ENCODE results near the gene ONECUT1.
"Not testable (repeated sequence)": the region's sequence is repeated elsewhere in the genome, so short reads cannot be mapped to it uniquely, and the experiment has no call there.

ONECUT1 gene

DNA sequence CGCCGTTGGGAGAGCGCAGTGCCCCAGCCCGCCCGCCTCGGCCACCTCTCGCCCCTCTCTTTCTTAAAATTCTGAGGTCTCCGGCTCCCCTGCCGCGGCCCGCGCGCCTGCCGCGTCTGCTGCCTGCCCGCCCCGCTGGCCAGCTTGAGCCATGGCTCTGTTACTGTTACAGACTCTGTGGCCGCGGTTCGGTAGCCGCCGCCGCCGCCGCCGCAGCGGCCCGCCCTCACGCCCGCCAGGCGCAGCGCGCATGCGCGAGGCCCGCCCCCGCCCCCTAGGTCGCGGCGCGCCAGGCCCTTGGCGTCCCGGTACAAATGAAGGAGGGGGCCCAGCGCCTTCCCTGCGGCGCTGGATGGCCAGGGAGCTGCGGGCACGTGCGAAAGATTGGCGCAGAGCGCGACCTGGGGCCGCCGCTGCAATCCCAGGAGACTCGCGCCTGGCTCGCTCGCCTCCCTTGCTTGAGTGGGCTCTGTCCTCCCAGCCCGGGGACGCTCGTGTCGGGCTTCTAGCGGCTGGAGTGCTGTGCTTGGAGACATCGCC lies at the start of gene ONECUT1:
Gene ONECUT1 (minus strand): TSS at position 168 of the 540 bp plus-strand sequence. CDS start 452 bp downstream, outside the sequence.
- no peak for FAIRE-seq

DNA sequence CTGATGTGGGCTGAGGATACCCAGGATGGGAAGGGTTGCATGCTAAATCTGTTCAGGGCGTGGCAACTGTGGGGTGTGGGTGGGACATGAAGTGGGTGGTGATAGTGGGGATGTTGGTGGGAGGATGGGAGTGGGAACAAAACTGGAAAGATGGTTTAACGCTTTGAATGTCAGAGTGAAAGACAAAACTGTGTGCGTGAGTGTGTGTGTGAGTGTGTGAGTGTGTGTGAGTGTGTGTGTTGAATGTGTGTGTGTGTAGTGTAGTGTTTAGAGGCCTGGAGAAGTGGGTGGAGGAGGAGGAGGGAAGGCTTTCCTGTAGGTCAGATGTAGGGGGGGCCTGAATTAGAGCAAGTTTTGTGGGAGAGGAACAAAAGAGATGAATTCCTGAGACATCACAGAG lies 44.2 kb upstream of the ONECUT1 start:
- no peak for FAIRE-seq

DNA sequence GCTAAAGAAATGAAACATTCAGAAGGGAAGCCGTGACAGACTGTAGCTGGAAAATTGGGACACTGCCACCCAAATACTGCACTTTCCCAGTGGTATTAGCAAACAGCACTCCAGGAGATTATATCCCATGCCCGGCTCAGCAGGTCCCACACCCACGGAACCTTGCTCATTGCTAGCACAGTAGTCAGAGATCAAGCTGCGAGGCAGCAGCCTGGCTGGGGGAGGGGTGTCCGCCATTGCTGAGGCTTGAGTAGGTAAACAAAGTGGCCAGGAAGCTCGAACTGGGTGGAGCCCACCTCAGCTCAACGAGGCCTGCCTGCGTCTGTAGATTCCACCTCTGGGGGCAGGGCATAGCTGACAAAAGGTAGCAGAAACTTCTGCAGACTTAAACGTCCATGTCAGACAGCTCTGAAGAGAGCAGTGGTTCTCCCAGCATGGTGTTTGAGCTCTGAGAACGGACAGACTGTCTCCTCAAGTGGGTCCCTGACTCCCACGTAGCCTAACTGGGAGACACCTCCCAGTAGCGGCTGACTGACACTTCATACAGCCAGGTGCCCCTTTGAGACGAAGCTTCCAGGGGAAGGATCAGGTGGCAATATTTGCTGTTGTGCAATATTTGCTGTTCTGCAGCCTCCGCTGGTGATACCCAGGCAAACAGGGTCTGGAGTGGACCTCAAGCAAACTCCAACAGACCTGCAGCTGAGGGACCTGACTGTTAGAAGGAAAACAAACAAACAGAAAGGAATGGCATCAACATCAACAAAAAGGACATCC lies 34.2 kb upstream of the ONECUT1 start:
- FAIRE-seq, result not testable (repeated sequence)

DNA sequence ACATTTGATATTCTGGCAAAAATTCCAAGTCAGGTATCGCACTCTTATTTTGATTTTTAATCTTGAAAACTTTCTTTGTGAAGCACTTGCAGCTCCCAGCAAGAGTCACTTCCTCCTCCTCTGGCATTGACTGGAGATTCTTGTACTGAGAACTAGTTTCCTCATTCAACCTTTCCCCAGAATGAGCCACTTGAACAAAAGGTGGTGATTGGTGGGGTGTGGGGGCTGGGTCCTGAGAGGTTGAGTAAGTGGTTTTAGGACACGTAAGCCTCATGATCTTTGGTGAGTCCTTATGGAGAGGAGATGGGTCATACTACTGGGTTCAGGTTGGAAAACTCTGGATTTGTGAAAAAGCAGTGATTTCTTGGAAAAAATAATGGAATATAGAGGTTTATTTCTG lies 32.3 kb upstream of the ONECUT1 start:
- FAIRE-seq, result no peak

DNA sequence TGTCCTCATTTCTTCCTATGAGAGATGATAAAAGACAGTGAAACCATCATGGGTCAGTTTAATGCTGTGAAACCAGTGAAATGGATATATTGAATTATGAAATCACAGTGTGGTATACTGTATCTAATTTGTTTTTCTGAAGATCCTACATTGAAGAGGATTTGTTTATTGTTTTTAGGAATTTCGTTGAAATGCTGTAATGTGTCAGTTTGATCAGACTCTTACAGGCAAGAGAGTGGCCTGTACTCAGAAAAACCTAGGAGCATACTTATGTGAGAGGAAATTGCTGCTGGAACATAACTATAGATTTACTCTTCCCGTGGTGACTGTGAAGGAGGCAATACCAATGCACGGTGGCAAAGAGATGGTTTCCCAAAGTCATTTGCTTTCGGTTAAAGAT lies 29.1 kb upstream of the ONECUT1 start:
- FAIRE-seq, result no peak

DNA sequence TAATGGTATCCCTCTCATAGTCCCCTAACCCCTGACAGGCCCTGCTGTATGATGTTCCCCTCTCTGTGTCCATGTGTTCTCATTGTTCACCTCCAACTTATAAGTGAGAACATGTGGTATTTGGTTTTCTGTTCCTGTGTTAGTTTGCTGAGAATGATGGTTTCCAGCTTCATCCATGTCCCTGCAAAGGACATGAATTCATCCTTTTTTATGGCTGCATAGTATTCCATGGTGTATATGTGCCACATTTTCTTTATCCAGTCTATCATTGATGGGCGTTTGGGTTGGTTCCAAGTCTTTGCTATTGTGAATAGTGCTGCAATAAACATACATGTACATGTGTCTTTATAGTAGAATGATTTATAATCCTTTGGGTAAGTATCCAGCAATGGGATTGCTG lies 25.8 kb upstream of the ONECUT1 start:
- not testable (repeated sequence) for FAIRE-seq

DNA sequence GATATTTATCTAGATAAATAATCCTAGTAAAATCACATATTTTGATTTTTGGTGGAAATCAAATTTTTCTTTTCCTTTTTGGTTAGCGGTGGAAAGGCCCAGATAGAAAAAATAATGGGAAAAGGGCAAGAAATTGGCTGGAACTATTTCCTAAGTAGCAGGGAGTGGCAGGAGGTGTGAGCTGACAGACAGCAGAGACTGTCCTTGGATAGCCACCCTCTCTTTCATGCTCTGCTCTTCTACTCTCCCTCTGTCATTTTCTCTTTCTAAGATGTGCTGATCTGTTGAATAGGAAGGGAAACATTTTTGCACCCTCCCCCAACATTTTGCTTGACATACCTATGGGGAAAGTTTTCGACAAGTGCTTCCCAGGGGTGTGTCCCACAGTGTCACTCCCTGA lies 18.9 kb upstream of the ONECUT1 start:
- no peak for FAIRE-seq

DNA sequence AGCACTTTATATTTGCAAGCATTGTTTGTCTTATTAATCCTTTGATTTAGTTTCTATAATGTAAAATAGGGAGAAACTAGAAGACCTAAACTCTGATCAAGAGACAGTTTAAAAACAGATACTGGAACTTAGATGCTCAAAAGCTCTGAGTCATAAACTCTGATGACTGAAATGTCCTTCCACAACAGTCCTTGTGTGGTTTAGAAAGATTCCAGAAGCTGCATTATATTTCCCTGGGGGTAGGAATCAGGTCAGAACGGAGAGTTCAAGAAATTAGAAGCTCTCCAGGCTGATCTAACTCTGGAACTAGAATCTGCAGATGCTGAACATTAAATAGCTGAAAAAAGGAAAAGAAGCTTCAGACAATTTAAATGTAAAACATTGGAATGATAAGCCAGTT lies 18.3 kb upstream of the ONECUT1 start:
- FAIRE-seq, result no peak

DNA sequence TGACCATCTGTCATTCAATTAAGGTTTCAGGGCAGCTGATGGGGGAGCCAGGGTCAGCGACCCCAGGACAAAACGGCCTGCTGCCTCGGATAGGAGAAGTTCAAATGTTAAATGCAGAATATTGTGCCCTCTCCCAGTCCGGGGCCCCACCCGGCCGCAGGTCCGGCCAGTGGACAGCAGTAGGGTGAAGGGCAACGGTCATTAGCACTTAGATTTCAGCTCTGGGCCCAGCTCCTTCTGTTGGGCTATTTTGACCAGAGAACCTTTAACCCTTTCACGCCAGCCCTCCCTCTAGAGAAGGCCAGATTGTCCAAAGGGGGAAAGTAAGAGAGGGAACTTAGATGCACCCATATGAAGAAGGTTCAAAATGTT lies 16.1 kb upstream of the ONECUT1 start:
- FAIRE-seq, result no peak

DNA sequence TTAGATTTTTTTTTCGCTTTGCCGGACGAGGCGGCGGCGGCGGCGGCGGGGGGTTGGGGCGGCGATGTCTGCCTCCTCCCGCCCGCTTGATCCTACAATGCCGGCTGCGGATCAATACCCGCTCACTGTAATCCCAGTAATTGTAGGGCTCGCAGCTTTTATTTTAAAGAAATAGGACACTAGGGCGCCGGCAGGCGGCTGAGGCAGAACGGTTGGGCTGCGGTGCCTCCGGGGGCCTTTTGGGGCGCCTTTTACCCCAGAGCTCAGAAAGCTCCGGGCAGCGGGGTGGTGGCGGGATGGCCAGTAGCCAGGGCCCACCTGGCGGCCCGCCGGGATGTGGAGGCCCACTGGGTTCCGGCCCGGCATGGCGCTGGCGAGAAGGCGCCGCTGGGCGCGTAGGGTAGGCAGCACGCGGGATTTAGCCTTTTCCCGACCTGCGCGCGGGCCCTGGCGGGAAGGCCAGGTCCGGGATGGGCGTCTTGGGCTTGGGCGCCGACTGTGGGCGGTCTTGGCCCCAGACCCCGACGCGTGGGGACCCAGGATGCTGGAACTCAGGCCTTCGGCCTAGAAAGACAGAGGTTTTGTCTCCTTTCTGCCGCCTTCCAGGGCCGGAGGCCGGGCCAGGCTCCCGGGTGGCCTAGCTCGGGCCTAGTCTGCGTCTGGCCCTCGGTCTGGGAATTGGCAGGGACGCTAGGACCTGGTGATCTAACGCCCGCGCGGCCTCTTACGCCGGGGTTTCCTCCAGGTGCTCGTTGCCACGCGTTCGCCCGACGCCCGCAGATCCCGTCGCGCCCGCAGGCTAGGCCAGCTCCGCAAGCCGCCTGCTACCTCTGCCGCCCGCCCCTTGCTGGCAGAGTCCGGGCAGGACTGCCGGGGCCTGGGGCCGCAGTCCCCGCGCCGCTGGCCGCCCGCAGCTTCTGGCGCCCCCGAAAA lies 15.5 kb upstream of the ONECUT1 start:
- FAIRE-seq, result no peak

DNA sequence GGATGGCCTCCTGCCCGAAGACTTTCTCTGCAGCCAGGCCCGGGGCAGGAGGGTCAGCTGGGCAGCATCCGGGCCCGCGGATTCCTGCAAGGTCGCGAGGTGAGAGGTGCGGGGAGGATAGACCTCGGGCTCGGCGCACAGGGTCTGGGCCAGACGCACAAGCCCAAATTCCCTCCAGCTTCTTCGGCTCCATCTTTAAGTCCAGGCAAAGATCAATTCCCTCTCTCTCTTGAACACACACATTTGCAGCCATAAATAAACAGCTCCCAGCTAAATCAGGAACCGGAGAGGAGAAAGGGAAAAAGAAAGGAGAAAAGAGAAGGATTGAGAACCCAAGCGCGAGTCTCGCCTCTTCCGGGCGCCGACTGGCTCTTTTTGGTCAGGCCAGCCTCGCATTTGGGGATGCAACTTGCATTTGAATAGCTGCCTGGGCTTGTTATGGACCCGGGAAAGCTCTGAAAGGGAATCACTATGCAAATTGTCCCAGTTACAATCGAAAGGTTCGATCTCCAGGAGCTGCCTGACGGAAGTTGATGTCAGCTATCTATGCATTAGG lies 14.5 kb upstream of the ONECUT1 start:
- no peak for FAIRE-seq

DNA sequence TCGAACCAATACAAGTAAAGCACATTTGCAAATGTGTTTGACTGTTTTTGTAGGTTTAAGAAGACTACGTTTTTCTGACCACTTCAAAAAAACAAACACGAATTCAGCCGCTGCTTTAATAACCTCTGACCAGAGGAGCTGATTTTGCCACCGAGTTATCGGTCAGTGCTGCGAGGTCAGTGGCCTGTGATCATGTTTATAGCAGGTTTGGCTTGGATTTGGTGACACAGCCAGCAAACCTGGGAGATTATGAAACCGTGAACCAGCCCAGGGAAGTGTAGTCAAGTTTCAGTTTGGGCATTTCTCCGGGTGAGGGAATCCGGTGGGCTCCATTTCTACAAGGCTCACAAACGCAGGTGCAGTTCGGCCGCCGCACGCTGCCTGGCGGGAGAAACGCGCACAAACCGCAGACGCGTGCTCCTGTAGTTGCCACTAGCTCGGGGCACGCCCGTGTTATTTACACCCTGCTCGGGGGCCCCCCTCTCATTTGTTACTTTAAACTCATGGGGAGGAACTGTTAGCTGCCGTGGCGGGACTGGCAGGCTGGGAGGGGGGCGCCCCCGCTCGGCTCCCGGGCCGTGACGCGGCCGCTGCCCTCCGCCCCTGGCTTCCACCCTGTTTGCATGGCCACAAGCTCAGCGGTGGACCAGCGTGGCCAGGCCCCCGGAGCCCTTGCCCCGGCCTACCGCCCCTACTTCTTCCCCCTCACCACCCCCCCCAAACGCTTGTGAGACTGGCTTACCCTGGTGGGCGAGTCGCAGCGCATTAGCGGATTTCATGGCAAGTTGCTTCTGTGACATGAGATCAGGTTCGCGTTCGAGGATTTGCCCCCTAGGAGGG lies 13.6 kb upstream of the ONECUT1 start:
- FAIRE-seq, result no peak

DNA sequence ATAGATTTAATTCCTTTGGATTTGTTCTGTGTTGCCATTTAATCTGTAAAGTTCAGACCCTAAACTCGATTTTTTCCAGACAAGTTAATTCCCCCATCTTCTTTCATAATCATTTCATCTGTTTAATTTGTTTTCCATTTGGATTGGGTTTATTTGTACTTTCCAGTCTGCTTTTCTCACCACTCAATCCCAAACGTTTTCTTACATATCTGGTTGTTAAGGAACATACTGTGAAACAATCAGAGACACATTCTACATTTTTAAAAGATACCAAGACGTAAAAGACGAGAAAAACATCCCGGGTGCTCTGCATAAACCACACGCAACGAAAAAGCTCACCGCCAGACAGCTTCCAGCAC lies 13.0 kb upstream of the ONECUT1 start:
- no peak for FAIRE-seq

DNA sequence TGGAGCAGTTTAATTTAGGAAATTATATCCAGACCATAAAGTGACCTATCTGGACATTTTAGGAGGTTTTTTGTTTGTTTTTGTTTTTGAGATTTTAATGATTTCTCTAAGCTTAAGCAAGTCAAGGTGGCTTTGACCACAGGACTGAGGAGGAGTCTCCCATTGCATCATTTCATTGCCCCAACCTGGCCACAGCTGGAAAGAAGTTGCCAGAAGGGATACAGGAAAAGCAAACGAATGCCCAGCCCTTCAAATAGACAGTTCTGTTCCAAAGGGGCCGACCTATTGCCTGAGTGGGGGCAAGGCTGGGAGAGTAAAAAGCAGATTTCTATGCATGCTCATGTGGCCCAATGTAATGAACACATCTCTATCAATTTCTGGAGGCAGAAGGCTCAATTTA lies 12.0 kb upstream of the ONECUT1 start:
- no peak for FAIRE-seq

DNA sequence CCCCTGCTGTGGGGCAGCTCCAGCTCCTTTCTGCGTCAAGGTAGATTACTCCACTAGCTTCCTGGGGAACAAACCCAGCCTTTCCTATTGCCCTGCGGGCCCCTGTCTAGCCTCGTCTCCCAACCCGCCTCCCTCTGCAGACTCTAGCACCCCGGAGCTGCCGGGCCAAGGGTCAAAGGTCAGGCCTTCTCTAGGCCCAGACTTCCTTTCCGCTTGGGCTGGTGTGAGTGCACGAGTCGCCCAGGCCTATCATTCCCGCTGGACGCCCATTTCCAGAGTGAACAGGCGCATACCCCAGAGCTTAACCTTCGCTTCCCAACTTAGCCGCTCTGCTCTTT lies 11.6 kb upstream of the ONECUT1 start:
- no peak for FAIRE-seq

DNA sequence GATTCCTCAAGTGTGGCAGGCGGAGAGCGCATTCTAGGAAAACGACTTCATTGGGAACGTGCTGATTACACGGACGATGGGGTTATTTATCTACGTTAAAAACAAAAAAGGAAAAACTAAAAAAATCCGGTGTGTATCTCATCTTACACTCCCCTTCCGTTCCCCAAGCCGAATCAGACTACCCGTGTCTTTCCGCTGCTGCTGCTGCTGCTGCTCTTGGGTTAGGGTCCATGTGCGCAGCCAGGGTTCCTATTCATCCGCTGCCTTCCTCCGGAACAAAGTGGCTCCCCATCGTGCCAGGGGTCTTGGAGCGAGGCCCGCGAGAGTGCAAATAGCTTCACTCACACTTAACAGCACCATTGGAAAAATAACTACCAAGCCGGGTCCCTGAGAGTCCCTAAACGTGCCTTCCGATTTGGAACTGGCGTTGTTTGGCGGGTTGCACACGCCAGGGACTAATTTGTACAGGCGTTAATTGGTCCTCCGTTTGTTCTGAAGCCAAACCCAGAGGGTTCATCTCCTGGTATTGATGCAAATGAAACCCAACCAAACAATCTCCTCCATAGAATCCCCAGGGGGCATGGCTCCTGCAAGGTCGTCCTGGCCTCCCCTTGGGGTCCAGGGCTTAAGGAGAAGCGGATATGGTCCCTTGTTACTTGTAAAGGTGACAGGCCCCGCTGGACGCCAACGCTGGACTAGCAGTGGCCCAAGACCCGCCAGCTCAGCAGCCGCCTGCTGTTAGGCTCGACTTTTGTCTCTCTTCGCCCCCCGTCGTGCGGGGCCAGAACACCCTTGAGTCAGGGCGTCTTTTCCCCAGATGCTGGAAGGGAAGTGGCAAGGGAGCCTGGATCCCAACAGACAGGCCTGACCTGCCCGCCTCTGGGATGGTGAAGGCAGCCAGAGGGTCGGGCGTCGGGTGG lies 11.0 kb upstream of the ONECUT1 start:
- no peak for FAIRE-seq

DNA sequence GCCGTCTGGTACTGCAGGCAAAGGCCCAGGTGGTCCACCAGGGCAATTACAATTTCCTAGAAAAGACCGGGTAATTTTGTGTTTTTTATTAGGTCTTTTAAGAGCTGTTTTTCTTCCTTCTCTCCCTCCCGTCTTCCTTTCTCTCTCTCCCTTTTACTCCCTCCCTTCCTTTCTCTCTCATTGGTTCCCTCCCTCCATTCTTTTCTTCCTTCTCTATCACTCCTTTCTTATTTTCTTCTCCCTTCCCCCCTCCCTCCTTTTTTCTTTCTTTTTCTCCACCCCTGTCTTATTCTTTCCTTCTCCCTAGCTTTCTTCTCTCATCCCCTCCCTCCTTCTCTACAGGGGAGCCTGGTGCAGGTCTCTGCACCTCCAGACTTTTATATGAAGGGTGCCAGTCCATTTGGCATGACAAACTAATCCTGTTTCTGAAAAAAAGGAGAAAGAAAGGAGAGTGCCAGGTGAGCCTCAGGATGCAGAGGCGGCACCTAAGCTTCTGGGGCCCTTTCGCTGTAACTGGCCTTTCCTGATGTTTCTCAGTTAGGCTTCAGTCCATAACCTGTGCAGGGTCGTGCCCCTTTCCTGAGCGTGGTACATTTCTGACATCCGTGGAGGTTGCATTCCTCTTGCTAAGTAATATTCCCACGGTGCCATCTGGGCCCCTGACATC lies 9.1 kb upstream of the ONECUT1 start:
- FAIRE-seq, result no peak

DNA sequence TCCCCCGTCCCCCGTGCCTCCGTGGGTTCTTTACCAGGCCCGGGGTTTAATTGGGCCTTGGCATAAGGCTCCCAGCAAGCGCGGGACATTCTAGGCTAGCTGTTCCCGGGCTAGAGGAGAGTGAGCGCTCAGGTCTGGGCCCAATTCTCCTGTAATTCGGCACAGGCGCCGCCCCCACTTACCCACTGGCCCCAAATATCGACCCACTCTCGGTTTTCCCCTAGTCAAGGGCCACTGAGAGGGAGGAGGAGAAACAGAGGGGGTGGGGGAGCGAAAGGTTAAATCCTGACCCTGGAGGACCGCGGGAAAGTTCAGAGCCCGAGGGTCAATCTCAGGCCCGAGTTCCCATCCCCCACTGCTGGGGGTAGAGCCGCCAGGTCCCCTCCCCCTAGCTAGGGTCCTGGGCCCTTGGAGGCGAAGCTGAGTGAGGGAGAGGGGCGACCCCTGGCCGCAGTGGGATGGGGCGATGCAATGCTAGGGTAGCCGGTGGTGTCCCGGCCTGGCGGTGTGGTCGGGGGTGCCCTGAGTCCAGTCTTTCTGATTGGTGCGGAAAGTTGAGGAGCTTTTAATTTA lies 8.5 kb upstream of the ONECUT1 start:
- FAIRE-seq, result no peak

DNA sequence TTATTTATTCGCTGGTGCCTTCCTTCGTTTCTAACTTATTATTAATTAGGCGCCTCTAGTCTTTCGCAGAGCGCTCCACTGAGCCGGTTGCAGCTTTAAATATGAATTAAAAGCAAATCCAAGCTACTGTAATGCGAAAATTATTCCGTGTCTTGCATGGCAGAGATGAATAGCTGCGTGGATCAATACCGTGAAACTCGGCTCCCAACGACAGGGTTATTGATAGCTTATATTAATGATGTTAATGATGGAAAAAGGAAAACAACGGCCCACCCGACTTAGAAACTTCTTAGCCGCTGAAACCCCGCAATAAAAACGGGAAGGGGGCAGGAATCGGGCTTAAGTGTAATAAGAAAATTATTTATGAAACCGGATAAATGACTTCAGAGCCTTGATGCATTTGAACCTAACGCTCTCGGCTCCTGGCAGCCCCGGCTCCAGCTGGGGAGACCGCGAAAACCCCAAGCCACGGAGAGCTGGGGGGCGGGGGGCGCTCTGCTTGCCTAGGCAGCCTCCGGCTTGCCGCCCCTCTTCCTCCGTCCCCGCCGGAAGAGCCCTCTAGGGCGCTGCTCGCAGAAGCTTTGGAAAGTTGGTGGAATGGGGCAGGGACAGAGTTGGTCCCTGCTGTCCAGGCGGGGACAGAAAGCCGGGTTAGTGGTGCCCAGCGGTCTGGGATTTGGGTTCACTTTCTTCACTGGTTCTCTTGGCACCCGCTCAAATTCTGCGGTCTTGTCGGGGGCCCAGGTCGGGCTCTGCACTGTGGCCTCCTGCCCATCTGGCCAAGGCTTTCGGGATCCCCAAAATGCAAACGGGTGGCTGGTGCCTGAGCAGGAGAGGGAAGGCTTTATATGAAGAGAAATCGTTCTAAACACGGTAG lies 7.7 kb upstream of the ONECUT1 start:
- FAIRE-seq, result no peak
